Measurements from ENCODE around the gene GUSB.

DNA sequence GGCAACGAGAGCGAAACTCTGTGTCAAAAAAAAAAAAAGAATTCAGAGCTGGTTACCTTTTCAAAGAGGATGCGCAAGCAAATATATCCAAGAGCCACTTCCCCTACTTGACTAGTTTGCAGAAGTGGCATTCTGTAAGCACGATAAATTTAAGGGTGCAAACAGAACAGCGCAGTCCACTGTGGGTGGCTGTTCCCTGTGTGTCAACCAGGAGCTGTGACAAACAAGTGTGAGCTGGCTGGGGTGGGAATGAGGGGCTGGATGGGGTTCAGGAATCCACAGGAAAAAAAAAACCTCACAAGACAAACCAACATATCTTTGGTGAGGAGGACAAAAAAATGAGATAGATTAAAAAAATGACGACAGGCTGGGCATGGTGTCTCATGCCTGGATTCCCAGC lies 15.9 kb downstream of the GUSB start:
- no peak for TF ChIP-seq CTCF (IDR thresholded peaks at IDR 0.05)
- TF ChIP-seq, protein P1, sequence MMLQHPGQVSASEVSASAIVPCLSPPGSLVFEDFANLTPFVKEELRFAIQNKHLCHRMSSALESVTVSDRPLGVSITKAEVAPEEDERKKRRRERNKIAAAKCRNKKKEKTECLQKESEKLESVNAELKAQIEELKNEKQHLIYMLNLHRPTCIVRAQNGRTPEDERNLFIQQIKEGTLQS (CRISPR knock-in tag; conservative IDR thresholded peaks at IDR 0.05), result no peak
- TF ChIP-seq CBFB (CRISPR knock-in tag; IDR thresholded peaks at IDR 0.05; ENCODE audit: low read depth), result no peak
- no peak for TF ChIP-seq PREB (CRISPR knock-in tag; IDR thresholded peaks at IDR 0.05; ENCODE audit: borderline replicate concordance)
- no peak for TF ChIP-seq ESRRA (CRISPR knock-in tag; IDR thresholded peaks at IDR 0.05; ENCODE audit: borderline replicate concordance)
- no peak for TF ChIP-seq HMGXB4 (CRISPR knock-in tag; IDR thresholded peaks at IDR 0.05)
- TF ChIP-seq, protein P2, sequence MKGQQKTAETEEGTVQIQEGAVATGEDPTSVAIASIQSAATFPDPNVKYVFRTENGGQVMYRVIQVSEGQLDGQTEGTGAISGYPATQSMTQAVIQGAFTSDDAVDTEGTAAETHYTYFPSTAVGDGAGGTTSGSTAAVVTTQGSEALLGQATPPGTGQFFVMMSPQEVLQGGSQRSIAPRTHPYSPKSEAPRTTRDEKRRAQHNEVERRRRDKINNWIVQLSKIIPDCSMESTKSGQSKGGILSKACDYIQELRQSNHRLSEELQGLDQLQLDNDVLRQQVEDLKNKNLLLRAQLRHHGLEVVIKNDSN (CRISPR knock-in tag; IDR thresholded peaks at IDR 0.05), result no peak
- no peak for TF ChIP-seq JUN (CRISPR knock-in tag; IDR thresholded peaks at IDR 0.05)
- TF ChIP-seq ATF2 (CRISPR knock-in tag; IDR thresholded peaks at IDR 0.05; ENCODE audit: borderline replicate concordance, low read depth), result no peak
- TF ChIP-seq TEAD1 (CRISPR knock-in tag; IDR thresholded peaks at IDR 0.05), result no peak
- no peak for TF ChIP-seq NR3C1 (CRISPR knock-in tag; conservative IDR thresholded peaks at IDR 0.05; ENCODE audit: low read depth)
- TF ChIP-seq GABPB1 (CRISPR knock-in tag; IDR thresholded peaks at IDR 0.05), result no peak
- TF ChIP-seq E2F4 (CRISPR knock-in tag; IDR thresholded peaks at IDR 0.05; ENCODE audit: borderline replicate concordance, low read depth), result no peak
- TF ChIP-seq SP1 (CRISPR knock-in tag; conservative IDR thresholded peaks at IDR 0.05), result no peak
